NCI-H510A treated with DMSO at 0.1 percent for 48 hours (cell line): Measurements from ENCODE around the gene CNDP2.

Experiments
- DNase-seq: peaks from one replicate; lab custom pipeline; 2025; lab: John Stamatoyannopoulos, UW

The CNDP2 gene

GRCh38 chr18:74570266-74570665, 74.1 kb downstream of the CNDP2 start:
- no peak for DNase-seq

- no peak for DNase-seq
Observed at GRCh38 chr18:74571895-74572680, 75.9 kb downstream of the CNDP2 start.

- no peak for DNase-seq
Observed at GRCh38 chr18:74573053-74573452, 76.9 kb downstream of the CNDP2 start.
